ENCODE measurements around the gene PFDN1.
"Not testable (repeated sequence)": the region's sequence is repeated elsewhere in the genome, so short reads cannot be mapped to it uniquely, and the experiment has no call there.

Gene PFDN1, protein sequence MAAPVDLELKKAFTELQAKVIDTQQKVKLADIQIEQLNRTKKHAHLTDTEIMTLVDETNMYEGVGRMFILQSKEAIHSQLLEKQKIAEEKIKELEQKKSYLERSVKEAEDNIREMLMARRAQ

DNA sequence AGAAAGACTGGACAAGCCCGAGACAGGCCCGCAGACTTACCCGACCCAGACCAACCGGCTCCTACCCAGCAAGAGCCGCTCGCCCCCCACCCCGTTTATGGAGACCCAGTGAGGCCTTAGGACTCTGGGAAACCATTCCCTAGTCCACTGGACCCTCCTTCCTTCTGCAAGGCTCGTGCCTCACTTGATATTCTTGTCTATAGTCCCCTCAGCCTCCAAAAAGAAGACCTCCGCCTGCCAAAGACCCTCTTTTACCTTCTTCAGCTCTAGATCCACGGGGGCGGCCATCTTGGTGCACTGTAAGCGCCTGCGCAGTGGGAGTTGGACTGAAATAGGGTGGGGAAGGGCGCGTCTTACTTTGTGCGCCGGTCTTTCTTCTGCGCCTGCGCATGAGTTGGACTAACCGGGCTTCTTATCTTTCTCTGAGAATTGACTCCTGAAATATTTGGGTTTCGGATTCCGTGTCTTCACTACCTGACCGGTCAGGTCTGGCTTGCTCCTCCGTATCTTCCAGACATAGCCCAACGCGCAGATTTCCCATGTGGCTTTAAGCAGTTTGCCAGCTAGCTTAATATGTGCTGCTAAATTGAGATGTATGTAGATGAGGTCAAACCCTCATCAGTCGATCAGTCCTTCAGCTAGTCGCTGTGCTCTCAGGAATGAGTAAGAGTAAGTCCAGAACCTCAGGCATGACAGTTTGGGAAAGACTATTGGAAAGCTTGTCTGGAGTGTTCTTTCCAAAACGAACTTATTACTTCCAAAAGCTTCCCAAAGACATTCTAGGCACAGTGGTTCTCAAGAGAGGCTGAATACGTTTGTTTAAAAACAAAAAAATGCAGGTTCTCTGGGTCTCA, at the start of gene PFDN1:
Gene PFDN1, minus strand, starts transcription at position 316 of the 854 bp plus-strand sequence. Its CDS starts 28 bp downstream, at position 288.
- peak; percentile 87 for DNase-seq (ENCODE audit: low read depth)

- DNase-seq (ENCODE audit: low read depth) = peak; percentile 54
Measured at GRCh38 chr5:140351609-140352334, 48.9 kb upstream of the PFDN1 start.

DNA sequence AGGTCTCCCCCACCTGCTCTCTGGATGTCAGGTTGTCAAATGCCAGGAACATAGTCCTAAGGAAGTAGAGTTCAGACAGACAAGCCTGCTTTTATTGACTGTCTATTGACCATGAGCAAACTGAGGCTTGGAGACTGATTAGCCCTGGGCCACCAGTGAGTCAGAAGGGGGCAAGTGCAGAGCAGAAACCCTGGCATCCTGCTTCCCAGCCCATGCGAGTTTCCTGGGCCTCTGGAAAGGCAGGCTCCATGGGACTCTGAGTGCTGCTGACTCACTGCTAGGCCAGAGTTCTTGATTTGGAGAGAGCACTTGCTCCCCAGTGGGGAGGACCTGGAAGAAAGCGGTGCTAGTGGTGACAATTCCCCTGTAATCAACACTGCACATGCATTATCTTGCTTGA, 46.3 kb upstream of the PFDN1 start:
- no peak for DNase-seq (ENCODE audit: low read depth)

DNA sequence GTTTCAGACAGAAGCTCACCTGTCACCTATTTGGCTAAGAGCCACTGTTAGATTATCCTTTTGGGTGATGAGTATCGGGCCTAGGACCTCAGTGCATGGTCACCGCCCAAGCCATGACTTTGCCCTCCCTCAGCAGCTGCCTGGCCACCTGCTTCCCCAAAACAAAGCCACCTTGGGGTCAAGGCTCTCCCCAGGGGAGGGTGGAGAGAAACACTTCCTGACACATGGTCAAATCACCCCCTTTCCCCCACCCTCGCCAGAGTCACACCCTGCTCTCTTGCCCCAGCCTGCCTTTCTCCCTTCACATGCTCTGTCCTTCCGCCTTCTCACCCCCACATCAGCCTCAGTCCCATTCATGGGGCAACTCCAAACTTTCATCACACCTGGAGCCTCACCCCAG, 45.2 kb upstream of the PFDN1 start:
- DNase-seq (ENCODE audit: low read depth) = no peak

GRCh38 chr5:140347360-140347759, 44.5 kb upstream of the PFDN1 start:
- no peak for DNase-seq (ENCODE audit: low read depth)

GRCh38 chr5:140346348-140347221, 43.7 kb upstream of the PFDN1 start, which contains the start of gene HBEGF:
Gene HBEGF, minus strand, starts transcription at chr5:140346603. Its CDS starts 275 bp downstream, at chr5:140346328.
- peak; percentile 24 for DNase-seq (ENCODE audit: low read depth)

DNA sequence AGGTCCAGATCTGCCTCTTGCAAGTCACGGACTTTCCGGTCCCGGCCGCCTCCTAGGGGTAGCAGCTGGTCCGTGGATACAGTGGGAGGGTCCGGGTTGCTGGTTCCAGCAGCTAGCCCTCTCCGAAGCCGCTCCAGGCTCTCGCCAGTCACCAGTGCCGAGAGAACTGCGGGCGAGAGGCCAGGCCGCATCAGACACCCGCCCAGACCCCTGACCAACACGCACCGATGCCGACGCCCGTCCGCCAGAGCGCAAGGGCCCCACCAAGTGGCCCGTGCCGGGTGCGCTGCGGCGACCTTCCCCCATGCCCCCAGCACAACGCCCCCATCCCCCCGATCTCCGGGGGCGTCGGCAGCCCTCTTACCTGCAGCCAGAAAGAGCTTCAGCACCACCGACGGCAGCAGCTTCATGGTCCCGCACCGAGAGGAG, 43.0 kb upstream of the PFDN1 start:
- no peak for DNase-seq (ENCODE audit: low read depth)

DNA sequence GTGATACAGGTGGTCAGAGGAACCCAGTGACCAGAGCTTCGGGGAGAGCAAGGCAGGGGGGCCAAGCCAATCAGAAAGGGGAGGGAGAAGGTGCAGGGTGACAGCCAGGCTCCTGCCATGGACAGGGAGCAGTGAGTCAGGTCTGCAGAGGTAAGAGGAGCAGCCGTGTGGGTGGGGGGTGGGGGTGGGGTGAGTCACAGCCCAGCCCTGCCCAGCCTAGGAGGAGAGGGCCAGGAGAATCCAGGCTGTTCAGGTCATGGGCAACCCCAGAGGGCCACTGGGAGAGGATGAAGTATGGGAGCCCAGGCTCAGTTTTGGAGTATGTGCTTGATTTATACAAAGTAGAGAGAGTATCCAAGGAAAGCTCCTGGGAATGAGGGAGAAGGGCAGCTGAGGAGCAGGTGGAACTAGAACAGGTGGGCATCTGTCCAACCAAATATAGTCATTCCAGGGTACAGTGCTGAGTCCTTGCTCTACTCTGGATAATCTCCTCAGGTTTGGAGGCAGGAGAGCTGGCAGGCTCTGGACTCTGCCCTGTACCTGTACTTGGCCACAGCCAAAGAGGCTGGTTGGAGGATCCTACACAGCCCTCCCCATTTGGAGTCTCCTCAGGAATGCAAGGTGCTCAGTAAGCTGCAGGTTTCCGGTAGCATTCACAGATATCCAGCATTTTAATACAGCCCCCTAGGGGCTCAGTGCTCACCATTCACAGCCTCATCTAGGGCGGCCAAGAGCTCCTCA, 42.0 kb upstream of the PFDN1 start:
- no peak for DNase-seq (ENCODE audit: low read depth)

DNA sequence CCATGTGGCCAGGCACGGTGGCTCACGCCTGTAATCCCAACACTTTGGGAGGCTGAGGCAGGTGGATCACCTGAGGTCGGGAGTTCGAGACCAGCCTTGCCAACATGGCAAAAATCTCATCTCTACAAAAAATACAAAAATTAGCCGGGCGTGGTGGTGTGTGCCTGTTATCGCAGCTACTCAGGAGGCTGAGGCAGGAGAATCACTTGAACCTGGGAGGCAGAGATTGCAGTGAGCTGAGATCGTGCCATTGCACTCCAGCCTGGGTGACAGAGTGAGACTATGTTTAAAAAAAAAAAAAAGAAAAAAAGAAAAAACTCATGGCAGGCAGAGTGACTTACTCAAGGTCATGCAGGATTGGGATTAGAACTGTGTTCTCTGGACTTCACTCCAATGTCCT, 40.9 kb upstream of the PFDN1 start:
- not testable (repeated sequence) for DNase-seq (ENCODE audit: low read depth)

- DNase-seq (ENCODE audit: low read depth) = no peak
Measured at GRCh38 chr5:140342896-140343295, 40.0 kb upstream of the PFDN1 start.

DNA sequence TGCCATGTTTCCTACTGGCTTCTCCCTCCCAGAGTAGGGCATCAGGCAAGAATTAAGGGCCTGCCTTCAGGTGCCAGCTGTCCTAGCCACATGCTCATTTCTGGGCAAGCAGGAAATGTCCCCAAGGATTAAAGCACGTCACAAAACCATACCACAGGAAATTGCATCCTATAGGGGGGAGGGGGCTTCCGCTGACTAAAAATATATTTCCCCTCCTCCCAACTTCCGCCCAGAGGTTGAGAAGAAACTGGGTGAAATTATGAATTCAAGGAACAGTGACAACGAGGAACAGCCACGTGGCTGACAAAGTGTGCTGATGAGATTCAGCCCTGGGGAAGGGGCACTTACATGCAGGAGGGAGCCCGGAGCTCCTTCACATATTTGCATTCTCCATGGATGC, 39.4 kb upstream of the PFDN1 start:
- DNase-seq (ENCODE audit: low read depth) = no peak

DNA sequence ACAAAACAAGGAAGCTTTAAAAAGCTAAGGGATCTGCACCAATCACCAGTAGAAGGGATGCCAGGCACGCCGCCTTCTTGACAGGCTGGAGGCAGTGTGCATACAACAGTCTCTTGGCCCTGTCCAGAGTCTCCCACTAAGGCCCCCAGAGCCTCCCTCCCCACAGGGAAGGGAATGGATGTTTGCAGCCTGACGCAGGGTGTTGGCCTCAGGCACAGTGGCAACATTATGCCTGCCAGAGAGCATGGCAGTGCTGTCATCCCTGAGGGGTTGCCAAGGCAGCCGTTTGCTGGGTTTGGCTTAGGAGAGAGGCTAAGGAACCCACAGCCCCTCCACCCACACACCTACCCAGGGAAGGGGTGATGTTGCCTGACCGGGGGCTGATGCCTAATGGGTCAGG, 38.7 kb upstream of the PFDN1 start:
- DNase-seq (ENCODE audit: low read depth) = no peak

GRCh38 chr5:140340605-140341121, 37.8 kb upstream of the PFDN1 start:
- no peak for DNase-seq (ENCODE audit: low read depth)

DNA sequence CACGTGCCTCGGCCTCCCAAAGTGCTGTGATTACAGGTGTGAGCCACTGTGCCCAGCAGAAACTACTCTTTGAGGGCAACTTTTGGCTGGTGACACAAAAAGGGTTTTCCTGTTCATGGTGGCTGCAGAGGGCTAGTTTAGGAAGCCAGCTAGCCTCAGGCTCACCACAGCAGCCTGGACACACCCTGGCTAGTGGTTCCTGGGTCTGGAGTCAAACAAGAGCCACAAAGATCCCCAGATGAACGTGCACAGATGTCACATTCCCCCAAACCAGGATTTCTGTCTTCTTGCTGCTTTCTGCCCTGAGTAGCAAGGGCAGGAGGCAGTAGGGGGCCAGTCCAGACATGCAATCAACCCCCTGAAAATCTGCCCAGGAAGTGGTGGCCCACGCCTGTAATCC, 36.7 kb upstream of the PFDN1 start:
- DNase-seq (ENCODE audit: low read depth) = no peak

DNA sequence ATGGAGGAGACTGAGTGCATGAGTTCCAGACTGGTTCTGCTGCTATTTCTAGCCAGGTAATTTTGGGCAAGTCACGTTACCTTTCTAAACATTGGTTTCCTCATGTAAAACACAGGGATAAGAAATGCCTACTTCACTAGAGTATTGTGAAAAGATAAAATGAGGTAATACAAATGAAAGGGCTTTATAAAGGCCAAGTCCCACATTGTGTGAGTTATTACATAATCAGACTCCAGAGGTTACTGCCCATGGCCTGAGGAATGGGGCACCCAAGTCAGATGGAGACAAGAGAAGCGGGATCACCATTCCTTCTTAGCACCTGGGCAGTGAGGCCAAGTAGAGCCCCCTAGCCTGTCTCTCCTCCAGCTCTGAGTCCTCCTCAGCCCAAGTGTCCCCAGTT, 36.0 kb upstream of the PFDN1 start:
- no peak for DNase-seq (ENCODE audit: low read depth)

GRCh38 chr5:140338336-140338735, 35.4 kb upstream of the PFDN1 start:
- no peak for DNase-seq (ENCODE audit: low read depth)

DNA sequence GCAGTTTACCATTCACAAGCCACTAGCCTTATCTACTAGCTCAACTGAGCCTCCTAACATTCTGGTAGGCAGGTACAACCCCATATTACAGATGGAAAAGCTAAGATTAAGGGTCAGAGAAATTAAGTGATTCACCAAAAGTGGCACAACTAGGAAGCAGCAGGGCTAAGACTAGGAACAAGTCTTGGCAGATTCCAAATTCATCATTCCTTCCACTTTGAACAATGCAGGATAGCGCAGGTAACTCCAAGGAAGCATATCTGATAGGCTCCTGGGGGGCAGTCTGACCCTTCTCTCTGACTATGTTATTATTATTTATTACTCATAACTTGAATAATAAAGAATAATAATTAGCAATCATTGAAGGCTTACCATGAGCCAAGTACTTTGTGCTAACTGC, 35.0 kb upstream of the PFDN1 start:
- no peak for DNase-seq (ENCODE audit: low read depth)

DNA sequence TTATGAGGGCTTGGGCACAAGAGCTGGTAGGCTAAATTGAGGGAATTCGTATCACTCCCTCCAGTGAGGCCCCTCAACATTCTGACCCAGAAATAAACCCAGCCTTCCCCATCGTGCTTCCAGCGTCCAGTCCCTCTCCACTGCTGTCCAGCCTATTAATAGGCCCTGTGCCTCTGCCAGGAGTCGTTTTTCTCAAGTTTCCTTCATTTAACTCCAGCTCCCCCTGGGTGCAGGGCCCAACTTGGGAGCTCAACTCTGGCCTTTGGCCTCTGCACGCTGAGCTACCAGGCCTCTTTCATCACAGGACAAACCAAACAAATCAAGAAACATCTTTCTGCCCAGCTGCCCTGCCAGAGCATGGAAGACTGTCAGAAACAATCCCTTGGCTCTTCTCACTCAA, 33.5 kb upstream of the PFDN1 start:
- DNase-seq (ENCODE audit: low read depth) = no peak

DNA sequence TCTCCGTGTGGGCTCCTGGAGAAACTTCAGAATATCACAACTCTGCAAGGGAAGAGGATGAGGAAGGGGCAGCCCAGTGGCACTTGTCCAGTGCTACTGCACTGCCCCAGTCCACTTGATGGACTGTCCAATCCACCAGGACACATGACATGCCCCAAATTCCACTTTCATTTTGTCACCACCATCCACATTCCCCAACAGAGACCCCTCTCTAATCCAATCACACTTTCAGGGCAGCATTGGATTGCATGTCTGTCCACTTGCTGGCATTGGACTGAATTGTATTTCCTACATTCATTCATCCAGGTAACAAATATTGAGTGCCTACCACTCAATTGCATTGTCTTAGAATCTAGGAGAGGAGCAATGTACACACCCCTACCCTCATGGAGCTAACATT, 28.7 kb upstream of the PFDN1 start:
- DNase-seq (ENCODE audit: low read depth) = no peak

DNA sequence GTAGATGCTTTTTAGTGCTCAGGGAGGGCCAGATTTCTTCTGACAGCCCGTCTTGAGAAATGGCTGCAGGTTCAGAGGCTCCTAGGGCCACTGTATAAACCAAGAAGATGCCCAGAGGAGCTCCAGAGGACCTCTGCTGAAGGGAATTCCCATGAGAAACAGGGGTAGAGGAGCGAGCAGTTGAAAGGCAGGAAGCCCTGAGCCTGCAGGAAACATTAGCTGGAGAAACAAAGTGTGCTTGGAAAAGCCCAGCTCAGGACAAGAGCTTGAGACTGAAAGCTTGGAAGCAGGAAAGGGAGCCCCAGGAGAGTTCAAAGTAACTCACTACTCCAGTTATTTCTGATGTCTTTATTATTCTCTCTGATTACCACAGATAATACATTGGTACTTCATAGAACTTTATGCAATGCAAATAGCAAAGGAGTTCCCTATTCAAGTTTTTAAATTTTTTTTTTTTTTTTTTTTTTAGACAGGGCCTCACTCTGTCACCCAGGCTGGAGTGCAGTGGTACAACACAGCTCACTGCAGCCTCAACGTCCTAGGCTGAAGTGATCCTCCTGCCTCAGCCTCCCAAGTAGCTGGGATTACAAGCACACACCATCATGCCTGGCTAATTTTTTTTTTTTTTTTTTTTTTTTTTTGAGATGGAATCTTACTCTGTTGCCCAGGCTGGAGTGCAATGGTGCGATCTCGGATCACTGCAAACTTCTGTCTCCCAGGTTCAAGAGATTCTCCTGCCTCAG, 27.0 kb upstream of the PFDN1 start:
- DNase-seq (ENCODE audit: low read depth) = no peak

All from activated gamma-delta T cell treated with anti-CD3 and anti-CD28 coated beads, Interleukin-2, amount 50 U/mL, for 16 hours (primary cell).